Cardiac fibroblast (primary cell): ENCODE results near the gene SERPINA4.
A peak's percentile ranks its signal among the peaks of the same experiment; 100 is the strongest.
"Not testable (repeated sequence)": the region's sequence is repeated elsewhere in the genome, so short reads cannot be mapped to it uniquely, and the experiment has no call there.

ENCODE experiments used
- DNase-seq, 2 donors: peaks; one replicate each; pipeline versions ENCODE4 v3.0.0 to v3.0.0-alpha.2; 2010; ENCODE audit warnings: low read depth in 2 of 2
- H3K4me3 ChIP-seq, 2 donors: replicated peaks in 1 of 2; 1 replicate in 1 of 2; 2 replicates in 1 of 2; pipeline ENCODE4 v1.5.1; 2011; ENCODE audit warnings: low read depth in 2 of 2, low read length in 2 of 2, mild to moderate bottlenecking in 2 of 2, moderate library complexity in 1 of 2
- TF ChIP-seq, protein P1 (sequence below): IDR thresholded peaks from one replicate; pipeline ENCODE4 v1.5.1; 2011; ENCODE audit warnings: low read depth, mild to moderate bottlenecking, low read length, inconsistent platforms

Gene SERPINA4

GRCh38 chr14:94572637-94573303 lies 11.5 kb downstream of the SERPINA4 start:
- TF ChIP-seq, protein P1, sequence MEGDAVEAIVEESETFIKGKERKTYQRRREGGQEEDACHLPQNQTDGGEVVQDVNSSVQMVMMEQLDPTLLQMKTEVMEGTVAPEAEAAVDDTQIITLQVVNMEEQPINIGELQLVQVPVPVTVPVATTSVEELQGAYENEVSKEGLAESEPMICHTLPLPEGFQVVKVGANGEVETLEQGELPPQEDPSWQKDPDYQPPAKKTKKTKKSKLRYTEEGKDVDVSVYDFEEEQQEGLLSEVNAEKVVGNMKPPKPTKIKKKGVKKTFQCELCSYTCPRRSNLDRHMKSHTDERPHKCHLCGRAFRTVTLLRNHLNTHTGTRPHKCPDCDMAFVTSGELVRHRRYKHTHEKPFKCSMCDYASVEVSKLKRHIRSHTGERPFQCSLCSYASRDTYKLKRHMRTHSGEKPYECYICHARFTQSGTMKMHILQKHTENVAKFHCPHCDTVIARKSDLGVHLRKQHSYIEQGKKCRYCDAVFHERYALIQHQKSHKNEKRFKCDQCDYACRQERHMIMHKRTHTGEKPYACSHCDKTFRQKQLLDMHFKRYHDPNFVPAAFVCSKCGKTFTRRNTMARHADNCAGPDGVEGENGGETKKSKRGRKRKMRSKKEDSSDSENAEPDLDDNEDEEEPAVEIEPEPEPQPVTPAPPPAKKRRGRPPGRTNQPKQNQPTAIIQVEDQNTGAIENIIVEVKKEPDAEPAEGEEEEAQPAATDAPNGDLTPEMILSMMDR: no peak
- DNase-seq: no peak
- no peak overlapping the region for H3K4me3 ChIP-seq

DNA sequence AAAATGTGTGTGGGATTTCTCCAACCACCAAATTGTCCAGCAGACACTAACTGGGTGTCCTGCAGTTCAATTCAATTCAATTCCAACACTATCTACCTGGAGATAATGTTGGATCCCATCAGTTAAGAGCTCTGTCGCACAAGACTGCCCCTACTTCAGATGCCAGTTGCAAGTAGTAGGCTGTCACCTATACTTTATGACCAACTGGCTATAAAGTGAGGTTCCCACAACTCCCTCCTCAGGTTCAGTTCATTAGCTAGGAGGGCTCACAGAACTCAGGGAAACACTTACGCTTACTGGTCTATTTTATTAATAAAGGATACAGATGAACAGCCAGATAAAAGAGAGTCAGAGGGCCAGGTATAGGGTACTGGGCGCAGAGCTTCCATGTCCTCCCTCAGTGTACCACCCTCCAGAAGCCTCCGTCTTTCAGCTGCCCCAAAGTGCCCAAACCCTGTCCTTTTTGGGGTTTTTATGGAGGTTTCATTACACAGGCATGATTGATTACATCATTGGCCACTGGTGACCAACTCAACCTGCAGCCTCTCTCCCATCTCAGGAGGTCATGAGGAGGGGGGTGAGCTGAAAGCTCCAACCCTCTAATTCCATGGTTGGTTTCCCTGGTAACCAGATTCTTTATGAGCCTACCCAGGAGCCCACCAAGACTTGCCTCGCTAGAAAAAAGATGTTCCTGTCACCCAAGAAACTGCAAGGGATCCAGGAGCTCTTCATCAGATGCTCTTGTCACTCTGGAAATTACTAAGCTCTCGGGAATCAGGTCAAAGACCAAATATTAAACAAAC lies 12.4 kb downstream of the SERPINA4 start:
- H3K4me3 ChIP-seq: no peak overlapping the region
- TF ChIP-seq, protein P1: no peak
- DNase-seq: no peak

DNA sequence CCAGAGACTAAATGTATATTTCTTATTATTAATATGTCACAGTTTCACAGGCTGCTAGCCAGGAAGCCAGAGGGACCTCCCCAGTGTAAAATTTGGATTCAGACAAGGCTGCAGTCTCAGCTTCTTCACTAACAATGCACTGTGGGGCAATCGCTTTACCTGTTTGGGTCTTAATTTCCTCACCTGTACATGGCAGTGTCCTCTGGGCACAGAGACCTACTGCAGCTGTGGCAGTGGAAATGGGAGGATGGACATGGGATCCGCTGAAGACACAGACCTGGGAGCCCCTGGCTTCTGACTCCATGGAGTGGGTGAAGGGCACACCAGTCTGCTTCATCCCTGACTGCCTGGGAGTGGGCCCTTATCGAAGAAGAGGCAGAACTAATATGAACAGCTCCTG lies 13.1 kb downstream of the SERPINA4 start:
- TF ChIP-seq, protein P1: no peak
- no peak overlapping the region for H3K4me3 ChIP-seq
- no peak for DNase-seq

- no peak overlapping the region for H3K4me3 ChIP-seq
- TF ChIP-seq, protein P1: no peak
- DNase-seq: peak; percentile 80 to 90
Observed at GRCh38 chr14:94575730-94576585, 14.7 kb downstream of the SERPINA4 start.

GRCh38 chr14:94577472-94577871 lies 16.2 kb downstream of the SERPINA4 start:
- not testable (repeated sequence) for DNase-seq, H3K4me3 ChIP-seq

DNA sequence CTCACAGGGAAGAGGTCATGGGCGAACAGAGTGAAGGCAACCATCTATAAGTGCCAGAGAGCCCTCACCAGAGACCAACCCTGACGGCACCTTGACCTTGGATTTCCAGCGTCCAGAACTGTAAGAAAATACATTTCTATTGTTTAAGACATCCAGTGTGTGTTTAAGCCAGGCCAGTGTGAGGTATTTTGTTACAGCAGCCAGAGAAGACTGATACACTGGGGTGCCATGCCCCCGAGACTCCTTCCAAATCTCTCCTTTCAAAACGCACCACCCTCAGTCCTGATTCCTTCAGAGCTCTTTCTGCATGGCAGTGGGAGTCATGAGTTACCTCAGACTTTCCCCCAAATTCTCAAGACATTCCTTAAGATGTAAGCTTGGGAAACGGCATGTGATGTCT lies 17.5 kb downstream of the SERPINA4 start:
- no peak overlapping the region for H3K4me3 ChIP-seq
- TF ChIP-seq, protein P1: no peak
- no peak for DNase-seq
